GM13977 (cell line): Measurements from ENCODE around the gene KCNIP4.
A peak's percentile ranks its signal among the peaks of the same experiment; 100 is the strongest.

Source experiments
- DNase-seq: peaks from one replicate; pipeline ENCODE4 v3.0.0; 2012; ENCODE audit warnings: low spot score
- in situ Hi-C: fragments of 300-500 bp; cut with MboI; formaldehyde crosslinking; loops from one replicate; pipeline ENCODE4 v1.12.0; 2022; ENCODE audit warnings: low sequenced_read_pairs, low pct_unique_long_range_greater_than_20kb, mixed read lengths, inconsistent platforms; ENCODE audit not compliant: unreplicated experiment
- TF ChIP-seq, protein P1 (sequence below): IDR thresholded peaks from 2 replicates; pipeline ENCODE4 v1.5.1; 2012; ENCODE audit warnings: mild to moderate bottlenecking, control low read depth; ENCODE audit not compliant: insufficient read depth; ENCODE audit errors: extremely low read depth, missing control alignments

Gene KCNIP4

GRCh38 chr4:21775703-21776102 is 172.9 kb downstream of the KCNIP4 start:
- in situ Hi-C loops: loop anchor here (25.0 kb wide), 1 partner anchor 912 kb away; the partner anchor contains the start of gene GBA3
- no peak for DNase-seq
- TF ChIP-seq, protein P1, sequence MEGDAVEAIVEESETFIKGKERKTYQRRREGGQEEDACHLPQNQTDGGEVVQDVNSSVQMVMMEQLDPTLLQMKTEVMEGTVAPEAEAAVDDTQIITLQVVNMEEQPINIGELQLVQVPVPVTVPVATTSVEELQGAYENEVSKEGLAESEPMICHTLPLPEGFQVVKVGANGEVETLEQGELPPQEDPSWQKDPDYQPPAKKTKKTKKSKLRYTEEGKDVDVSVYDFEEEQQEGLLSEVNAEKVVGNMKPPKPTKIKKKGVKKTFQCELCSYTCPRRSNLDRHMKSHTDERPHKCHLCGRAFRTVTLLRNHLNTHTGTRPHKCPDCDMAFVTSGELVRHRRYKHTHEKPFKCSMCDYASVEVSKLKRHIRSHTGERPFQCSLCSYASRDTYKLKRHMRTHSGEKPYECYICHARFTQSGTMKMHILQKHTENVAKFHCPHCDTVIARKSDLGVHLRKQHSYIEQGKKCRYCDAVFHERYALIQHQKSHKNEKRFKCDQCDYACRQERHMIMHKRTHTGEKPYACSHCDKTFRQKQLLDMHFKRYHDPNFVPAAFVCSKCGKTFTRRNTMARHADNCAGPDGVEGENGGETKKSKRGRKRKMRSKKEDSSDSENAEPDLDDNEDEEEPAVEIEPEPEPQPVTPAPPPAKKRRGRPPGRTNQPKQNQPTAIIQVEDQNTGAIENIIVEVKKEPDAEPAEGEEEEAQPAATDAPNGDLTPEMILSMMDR: no peak

DNA sequence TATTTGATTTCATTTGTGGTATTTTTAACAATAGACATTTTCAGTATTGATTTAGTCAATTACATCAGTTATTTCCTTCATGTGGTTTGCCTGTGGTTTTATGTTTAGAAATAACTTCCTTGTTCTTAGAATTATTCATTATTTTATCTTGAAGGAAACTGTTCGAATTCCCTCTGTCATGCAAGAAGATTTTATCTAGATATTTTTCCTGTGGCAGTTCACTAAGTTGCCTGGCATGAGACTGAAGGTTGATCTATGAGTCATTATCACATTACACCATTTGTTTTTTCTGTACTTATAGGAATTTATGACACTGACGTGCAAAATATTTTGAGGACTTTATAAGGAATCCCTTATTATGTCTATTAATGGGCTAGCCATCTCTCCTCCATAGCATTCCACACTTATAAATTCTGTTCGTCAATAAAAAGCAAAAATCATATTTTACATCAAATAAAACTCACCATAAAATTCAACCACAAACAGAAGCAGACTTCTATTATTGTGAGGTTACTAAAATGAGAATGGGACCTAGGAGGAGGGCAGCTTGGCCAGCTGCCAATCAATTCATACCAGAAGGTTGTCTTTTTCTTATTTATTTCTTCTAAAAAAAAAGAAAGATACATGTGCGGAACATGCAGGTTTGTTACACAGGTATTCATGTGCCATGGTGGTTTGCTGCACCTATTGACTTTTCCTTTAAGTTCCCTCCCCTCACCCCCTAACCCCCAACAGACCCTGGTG is 179.0 kb downstream of the KCNIP4 start:
- TF ChIP-seq, protein P1: no peak
- no peak for DNase-seq
- in situ Hi-C loops: loop anchor here (10.0 kb wide), 1 partner anchor 265 kb away; no protein-coding TSS in a partner anchor

- TF ChIP-seq, protein P1: peak; percentile 58
- in situ Hi-C loops: loop anchor here (10.0 kb wide), 1 partner anchor 264 kb away; no protein-coding TSS in a partner anchor
- peak; percentile 4 for DNase-seq
Measured at GRCh38 chr4:21768349-21769310, 179.9 kb downstream of the KCNIP4 start.

DNA sequence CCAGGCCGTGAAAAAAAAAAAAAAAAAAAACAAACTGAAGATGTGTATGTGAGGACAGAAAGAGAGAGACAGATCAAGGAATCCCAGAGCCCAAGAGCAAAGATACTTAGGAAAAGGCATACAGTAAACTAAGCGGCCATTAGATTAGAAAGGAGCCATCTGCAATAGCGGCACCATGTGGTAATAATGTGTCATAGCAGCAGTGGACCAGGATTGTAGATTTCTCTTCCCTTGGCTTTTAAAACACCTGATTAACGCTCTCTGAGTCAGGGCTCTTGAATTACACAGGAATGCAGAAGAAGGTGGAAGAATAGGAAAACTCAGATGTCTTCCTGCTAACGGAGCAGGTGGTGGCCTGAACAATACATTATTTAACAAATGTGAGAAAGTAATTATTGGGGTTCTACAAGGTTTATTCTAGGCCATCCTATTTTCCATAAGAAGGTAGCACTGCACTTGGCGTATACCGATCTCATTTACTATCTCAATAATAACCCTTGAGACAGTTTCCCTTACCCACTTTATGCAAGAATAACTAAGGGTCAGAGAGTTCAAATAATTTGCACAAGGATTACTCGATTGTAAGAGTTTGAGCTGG is 182.7 kb downstream of the KCNIP4 start:
- peak; percentile 24 for DNase-seq
- TF ChIP-seq, protein P1: peak; percentile 88
- in situ Hi-C loops: loop anchor here (10.0 kb wide), 1 partner anchor 261 kb away; no protein-coding TSS in a partner anchor

DNA sequence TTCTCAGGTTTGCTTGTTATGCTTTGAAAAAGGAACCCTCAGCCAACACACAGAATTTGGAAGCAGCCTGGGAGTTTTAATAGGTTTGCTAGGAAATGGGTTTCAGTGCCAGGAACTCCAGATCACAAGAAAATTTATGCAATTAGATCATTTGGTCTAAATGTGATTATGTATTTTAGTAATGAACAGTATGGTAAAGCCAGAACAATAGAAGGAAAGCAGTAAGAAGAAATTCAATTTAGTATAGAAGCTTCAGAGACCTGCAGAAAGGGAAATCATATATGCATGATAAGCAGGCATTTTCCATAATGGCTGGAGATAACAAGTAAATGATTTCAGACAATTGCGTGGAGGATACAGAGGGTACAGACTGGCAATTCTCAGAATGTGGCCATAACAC is 184.7 kb downstream of the KCNIP4 start:
- TF ChIP-seq, protein P1: no peak
- in situ Hi-C loops: loop anchor here (10.0 kb wide), 1 partner anchor 259 kb away; no protein-coding TSS in a partner anchor
- DNase-seq: no peak

- TF ChIP-seq, protein P1: no peak
- in situ Hi-C loops: no loop called here
- no peak for DNase-seq
Measured at GRCh38 chr4:21757248-21757647, 191.3 kb downstream of the KCNIP4 start.
